Neural progenitor cell (in vitro differentiated cells): Measurements from ENCODE around the gene PSMD14. TPM values are rescaled to one million over a fixed set of nuclear protein-coding genes. Genes with fewer than 3 reads are reported as not detected.

Source experiments
- DNase-seq: peaks from one replicate; pipeline ENCODE4 v3.0.0-alpha.2; 2016; ENCODE audit warnings: low spot score
- H2AFZ ChIP-seq: fragments of 200-600 bp; sonication (generic); replicated peaks from 2 replicates; pipeline ENCODE4 v1.6.1; 2016; ENCODE audit warnings: antibody characterized with exemption
- H3F3A ChIP-seq: fragments of 200-600 bp; sonication (generic); 2 replicates; pipeline ENCODE4 v1.6.1; 2016; ENCODE audit warnings: antibody characterized with exemption, low read depth
- H3K27ac ChIP-seq: fragments of 200-600 bp; sonication (generic); 2 replicates; pipeline ENCODE4 v1.5.1; 2016; ENCODE audit warnings: mild to moderate bottlenecking
- H3K27me3 ChIP-seq: fragments of 200-600 bp; sonication (generic); 2 replicates; pipeline ENCODE4 v1.6.1; 2016; ENCODE audit warnings: mild to moderate bottlenecking, moderate library complexity
- H3K36me3 ChIP-seq: fragments of 200-600 bp; sonication (generic); 2 replicates; pipeline ENCODE4 v1.5.1; 2016
- H3K4me1 ChIP-seq: fragments of 200-600 bp; sonication (generic); 2 replicates; pipeline ENCODE4 v1.6.1; 2016; ENCODE audit warnings: mixed run types
- H3K4me2 ChIP-seq: fragments of 200-600 bp; sonication (generic); 2 replicates; pipeline ENCODE4 v1.6.1; 2016
- H3K4me3 ChIP-seq: fragments of 200-600 bp; sonication (generic); 2 replicates; pipeline ENCODE4 v1.5.1; 2016
- H3K79me2 ChIP-seq: fragments of 200-600 bp; sonication (generic); 2 replicates; pipeline ENCODE4 v1.6.1; 2016; ENCODE audit warnings: low read depth
- H3K9ac ChIP-seq: fragments of 200-600 bp; sonication (generic); 2 replicates; pipeline ENCODE4 v1.6.1; 2016
- H3K9me3 ChIP-seq: fragments of 200-600 bp; sonication (generic); 2 replicates; pipeline ENCODE4 v1.5.1; 2016; ENCODE audit warnings: low read depth
- H4K20me1 ChIP-seq: fragments of 200-600 bp; sonication (generic); 2 replicates; pipeline ENCODE4 v1.6.1; 2016; ENCODE audit warnings: low read depth
- H3K27ac Mint-ChIP-seq: 3 replicates; pipeline ENCODE4 v1.8.0; 2021; ENCODE audit warnings: mixed read lengths
- H3K27me3 Mint-ChIP-seq: 2 replicates; pipeline ENCODE4 v1.8.0; 2022; ENCODE audit warnings: low read depth, mild to moderate bottlenecking, inconsistent platforms, moderate library complexity, mixed read lengths; ENCODE audit not compliant: insufficient read depth
- H3K36me3 Mint-ChIP-seq: 3 replicates; pipeline ENCODE4 v1.8.0; 2021; ENCODE audit warnings: mixed read lengths
- H3K4me1 Mint-ChIP-seq: 3 replicates; pipeline ENCODE4 v1.8.0; 2021; ENCODE audit warnings: mixed read lengths
- H3K4me3 Mint-ChIP-seq: 3 replicates; pipeline ENCODE4 v1.8.0; 2021; ENCODE audit warnings: mild to moderate bottlenecking, moderate library complexity, mixed read lengths
- H3K9me3 Mint-ChIP-seq: 3 replicates; pipeline ENCODE4 v1.8.0; 2020; ENCODE audit warnings: mixed read lengths
- CTCF ChIP-seq: fragments of 200-600 bp; sonication (generic); IDR thresholded peaks from 2 replicates; pipeline ENCODE4 v1.5.1; 2017; ENCODE audit warnings: antibody characterized with exemption, mild to moderate bottlenecking
- EZH2 ChIP-seq: fragments of 200-600 bp; sonication (generic); IDR thresholded peaks from 2 replicates; pipeline ENCODE4 v1.6.1; 2017; ENCODE audit warnings: antibody characterized with exemption, mild to moderate bottlenecking, moderate library complexity
- EZH2phosphoT487 ChIP-seq: fragments of 200-600 bp; sonication (generic); IDR thresholded peaks from 2 replicates; pipeline ENCODE4 v1.6.1; 2017; ENCODE audit warnings: antibody characterized with exemption
- total RNA-seq: library from RNA; depleted of rRNA; stranded (reverse); fragments of >200 nt; gene quantifications from 2 replicates; pipeline ENCODE4 v1.2.3, GENCODE V29; 2015; ENCODE audit warnings: low replicate concordance

Gene PSMD14
- total RNA-seq, 1 donor from 2014 or later = 152 TPM

GRCh38 chr2:161415034-161415986 is 107.1 kb downstream of the PSMD14 start:
- Histone ChIP-seq H4K20me1 (peaks cover 75% of the 10 kb centered on the region), H3K9me3 (no peaks in the 10 kb centered on the region), H3K4me1 (peaks cover 16% of the 10 kb centered on the region), H3K27ac (no peak overlapping the region), H3K9ac (no peak overlapping the region), H3K36me3 (no peaks in the 10 kb centered on the region), H3K27me3 (peaks cover 90% of the 10 kb centered on the region), H2AFZ (no peak overlapping the region), H3K4me3 (peak overlapping the region; percentile 55), H3K79me2 (no peaks in the 10 kb centered on the region), H3K4me2 (peak overlapping the region; percentile 90), H3F3A (peaks cover 37% of the 10 kb centered on the region)
- peaks cover 43% of the 10 kb centered on the region for H3K4me1 Mint-ChIP-seq
- H3K27me3 Mint-ChIP-seq = peaks cover 60% of the 10 kb centered on the region
- H3K4me3 Mint-ChIP-seq = peak overlapping the region; percentile 82
- H3K27ac Mint-ChIP-seq = no peak overlapping the region
- DNase-seq = peak; percentile 36
- no peaks in the 10 kb centered on the region for H3K9me3 Mint-ChIP-seq
- peaks cover 3% of the 10 kb centered on the region for H3K36me3 Mint-ChIP-seq
- no peak for TF ChIP-seq CTCF
- no peak for TF ChIP-seq EZH2
- no peak for TF ChIP-seq EZH2phosphoT487

DNA sequence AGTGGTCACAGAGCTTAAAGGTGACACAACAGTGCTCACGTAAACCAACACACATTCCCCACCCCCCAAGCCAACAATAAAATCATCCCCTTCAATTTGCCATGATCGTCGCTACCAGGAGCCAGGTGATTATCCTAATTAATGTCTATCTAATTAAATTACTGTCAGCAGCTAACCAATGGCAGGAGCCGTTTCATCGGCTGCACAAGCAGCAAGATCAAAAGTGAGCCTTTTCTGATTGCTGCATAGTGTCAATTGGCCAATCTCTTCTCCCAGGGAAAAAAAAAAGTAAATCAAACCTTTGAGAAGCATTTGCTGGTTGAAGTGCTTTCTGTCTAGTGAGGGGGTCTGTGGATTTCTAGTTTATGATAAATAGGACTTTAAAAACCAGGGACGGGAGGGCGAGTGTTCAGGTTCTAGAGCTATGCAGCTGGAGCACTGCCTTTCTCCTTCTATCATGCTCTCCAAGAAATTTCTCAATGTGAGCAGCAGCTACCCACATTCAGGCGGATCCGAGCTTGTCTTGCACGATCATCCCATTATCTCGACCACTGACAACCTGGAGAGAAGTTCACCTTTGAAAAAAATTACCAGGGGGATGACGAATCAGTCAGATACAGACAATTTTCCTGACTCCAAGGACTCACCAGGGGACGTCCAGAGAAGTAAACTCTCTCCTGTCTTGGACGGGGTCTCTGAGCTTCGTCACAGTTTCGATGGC is 107.9 kb downstream of the PSMD14 start, which contains the start of gene TBR1:
TBR1 (plus strand) TSS at position 311 of the 721 bp plus-strand sequence; CDS start at position 425, 114 bp downstream.
- H3K4me1 Mint-ChIP-seq = peaks cover 43% of the 10 kb centered on the region
- Histone ChIP-seq H3K4me1 (peaks cover 16% of the 10 kb centered on the region), H3K27me3 (peaks cover 98% of the 10 kb centered on the region), H3K36me3 (no peaks in the 10 kb centered on the region), H3K9me3 (no peaks in the 10 kb centered on the region), H3K4me3 (peak within 1 kb of the TSS; percentile 55), H2AFZ (no peak within 1 kb of the TSS), H3K79me2 (no peaks in the 10 kb centered on the region), H3K4me2 (peak within 1 kb of the TSS; percentile 90), H3F3A (peaks cover 37% of the 10 kb centered on the region), H4K20me1 (peaks cover 83% of the 10 kb centered on the region), H3K9ac (no peak within 1 kb of the TSS), H3K27ac (no peak within 1 kb of the TSS)
- no peak for TF ChIP-seq EZH2
- H3K27me3 Mint-ChIP-seq = peaks cover 68% of the 10 kb centered on the region
- peaks cover 2% of the 10 kb centered on the region for H3K36me3 Mint-ChIP-seq
- peak within 1 kb of the TSS; percentile 82 for H3K4me3 Mint-ChIP-seq
- DNase-seq = no peak
- no peak within 1 kb of the TSS for H3K27ac Mint-ChIP-seq
- no peaks in the 10 kb centered on the region for H3K9me3 Mint-ChIP-seq

DNA sequence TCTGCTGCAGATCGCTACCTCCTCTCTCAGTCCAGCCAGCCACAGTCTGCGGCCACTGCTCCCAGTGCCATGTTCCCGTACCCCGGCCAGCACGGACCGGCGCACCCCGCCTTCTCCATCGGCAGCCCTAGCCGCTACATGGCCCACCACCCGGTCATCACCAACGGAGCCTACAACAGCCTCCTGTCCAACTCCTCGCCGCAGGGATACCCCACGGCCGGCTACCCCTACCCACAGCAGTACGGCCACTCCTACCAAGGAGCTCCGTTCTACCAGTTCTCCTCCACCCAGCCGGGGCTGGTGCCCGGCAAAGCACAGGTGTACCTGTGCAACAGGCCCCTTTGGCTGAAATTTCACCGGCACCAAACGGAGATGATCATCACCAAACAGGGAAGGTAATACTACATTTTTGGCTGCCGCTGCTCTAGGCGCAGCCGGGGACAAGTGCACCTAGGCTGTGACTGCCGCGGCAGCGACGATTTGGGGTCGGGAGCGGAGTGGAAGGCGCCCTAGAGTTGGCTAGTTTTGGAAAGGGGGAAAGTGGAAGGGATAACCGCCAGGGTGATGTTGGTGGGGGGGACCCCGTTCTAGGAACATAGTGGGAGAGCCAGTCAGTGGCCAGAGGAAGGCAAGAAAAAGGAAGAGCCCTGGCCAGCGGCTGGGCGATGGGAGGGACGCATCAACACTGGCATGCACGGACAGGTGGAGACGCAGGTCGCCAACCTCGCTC is 108.6 kb downstream of the PSMD14 start:
- H3F3A ChIP-seq = peaks cover 37% of the 10 kb centered on the region
- TF ChIP-seq EZH2phosphoT487 (peak; percentile 98), EZH2 (peak; percentile 98), CTCF (no peak)
- peaks cover 16% of the 10 kb centered on the region for H3K4me1 ChIP-seq
- H3K79me2 ChIP-seq = no peaks in the 10 kb centered on the region
- no peak overlapping the region for H3K4me3 ChIP-seq
- H4K20me1 ChIP-seq = peaks cover 90% of the 10 kb centered on the region
- Mint-ChIP-seq H3K36me3 (no peaks in the 10 kb centered on the region), H3K4me3 (peak overlapping the region; percentile 62), H3K27ac (no peak overlapping the region), H3K27me3 (peaks cover 76% of the 10 kb centered on the region), H3K4me1 (peaks cover 43% of the 10 kb centered on the region), H3K9me3 (no peaks in the 10 kb centered on the region)
- peak; percentile 61 for DNase-seq
- no peak overlapping the region for H3K9ac ChIP-seq
- no peaks in the 10 kb centered on the region for H3K36me3 ChIP-seq
- H3K9me3 ChIP-seq = no peaks in the 10 kb centered on the region
- no peak overlapping the region for H3K27ac ChIP-seq
- no peak overlapping the region for H2AFZ ChIP-seq
- peaks cover 100% of the 10 kb centered on the region for H3K27me3 ChIP-seq
- H3K4me2 ChIP-seq = peak overlapping the region; percentile 15
